NOMO-1 treated with dmso at 0.1 percent for 144 hours (cell line): Measurements from ENCODE around the gene GINS2.

Experiments used
- DNase-seq: peaks from one replicate; lab custom pipeline; 2025; ENCODE audit not compliant: unreplicated experiment; lab: John Stamatoyannopoulos, UW

The GINS2 gene

DNA sequence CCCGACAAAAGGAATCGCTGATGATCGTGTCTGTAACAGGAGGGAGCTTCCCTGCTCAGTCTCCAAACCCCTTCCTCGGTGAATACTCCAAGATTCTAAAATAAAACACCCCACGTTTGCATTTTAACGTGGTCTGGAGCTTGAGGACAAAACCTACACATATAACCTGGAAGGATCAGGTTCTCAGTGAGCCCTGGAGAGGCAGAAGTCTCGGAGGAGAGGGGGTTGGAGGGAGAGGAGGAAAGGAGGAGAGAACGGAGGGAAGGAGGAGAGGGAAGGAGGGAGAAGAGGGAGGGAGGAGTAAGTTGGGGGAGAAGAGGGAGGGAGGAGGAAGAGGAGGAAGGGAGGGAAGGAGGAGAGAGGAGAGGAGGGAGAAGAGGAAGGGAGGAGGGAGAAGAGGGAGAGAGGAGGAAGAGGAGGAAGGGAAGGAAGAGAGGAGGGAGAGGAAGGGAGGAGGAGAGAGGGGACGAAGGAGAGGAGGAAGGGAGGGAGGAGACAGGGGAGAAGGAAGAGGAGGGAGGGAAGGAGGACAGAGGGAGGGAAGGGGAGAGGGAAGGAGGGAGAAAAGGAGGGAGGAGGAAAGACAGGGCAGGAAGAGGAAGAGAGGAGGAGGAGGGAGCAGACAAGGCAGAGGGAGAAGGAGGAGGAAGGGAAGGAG lies 27.4 kb upstream of the GINS2 start:
- DNase-seq = no peak

DNA sequence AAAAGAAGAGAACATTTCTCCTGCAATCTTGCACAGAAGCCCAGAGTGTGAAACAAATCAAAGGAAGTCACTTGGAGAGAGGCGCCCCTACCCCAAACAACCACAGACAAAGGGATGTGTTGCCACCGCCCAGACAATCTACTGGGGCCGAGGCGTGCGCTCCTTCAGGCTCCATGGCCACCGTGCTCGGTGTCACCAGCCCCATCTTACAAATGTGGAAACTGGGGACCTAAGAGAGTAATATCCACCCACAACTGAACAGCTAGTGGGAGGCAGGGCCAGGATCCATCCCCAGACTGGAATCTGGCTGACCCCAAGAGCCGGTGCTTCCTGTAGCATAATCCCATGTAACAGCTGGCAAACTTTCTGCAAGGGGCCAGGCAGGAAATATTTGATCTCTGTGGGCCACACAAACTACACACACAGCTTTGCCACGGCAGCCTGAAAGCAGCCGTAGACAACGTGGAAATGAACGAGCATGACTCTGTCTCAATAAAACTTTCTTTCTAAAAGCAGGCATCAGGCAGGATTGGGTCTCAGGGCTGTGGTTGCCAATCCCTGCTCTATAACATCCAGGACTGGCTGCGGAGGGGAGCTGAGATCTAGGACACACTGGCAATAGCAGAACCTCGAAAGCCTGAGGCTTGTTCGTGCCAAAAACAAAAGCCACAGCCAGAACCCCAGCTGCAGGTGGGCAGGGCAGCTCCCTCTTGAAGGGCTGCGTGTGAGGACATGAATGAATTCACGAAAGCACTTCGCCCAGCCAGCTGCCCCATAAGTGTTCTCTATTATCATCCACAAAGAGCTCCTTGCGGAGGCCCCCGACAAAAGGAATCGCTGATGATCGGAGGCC lies 26.6 kb upstream of the GINS2 start:
- no peak for DNase-seq

DNA sequence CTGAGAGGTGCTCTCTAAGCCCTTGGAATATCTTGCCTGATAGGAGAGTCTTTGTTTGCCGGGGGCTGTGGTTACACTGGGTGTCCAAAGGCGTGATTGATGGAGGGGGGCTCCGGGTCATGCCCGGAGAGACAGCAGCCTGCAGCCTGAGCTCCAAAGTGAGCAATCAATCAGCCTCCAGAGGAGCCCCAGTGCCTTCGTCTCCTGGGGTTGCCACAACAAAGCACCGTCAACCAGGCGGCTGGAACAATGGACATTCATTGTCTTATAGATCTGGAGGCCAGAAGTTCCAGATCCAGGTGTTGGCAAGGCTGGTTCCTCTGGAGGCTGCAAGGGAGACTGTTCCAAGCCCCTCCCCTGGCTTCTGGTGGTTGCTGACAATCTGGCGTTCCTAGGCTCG lies 24.0 kb upstream of the GINS2 start:
- DNase-seq = no peak

DNA sequence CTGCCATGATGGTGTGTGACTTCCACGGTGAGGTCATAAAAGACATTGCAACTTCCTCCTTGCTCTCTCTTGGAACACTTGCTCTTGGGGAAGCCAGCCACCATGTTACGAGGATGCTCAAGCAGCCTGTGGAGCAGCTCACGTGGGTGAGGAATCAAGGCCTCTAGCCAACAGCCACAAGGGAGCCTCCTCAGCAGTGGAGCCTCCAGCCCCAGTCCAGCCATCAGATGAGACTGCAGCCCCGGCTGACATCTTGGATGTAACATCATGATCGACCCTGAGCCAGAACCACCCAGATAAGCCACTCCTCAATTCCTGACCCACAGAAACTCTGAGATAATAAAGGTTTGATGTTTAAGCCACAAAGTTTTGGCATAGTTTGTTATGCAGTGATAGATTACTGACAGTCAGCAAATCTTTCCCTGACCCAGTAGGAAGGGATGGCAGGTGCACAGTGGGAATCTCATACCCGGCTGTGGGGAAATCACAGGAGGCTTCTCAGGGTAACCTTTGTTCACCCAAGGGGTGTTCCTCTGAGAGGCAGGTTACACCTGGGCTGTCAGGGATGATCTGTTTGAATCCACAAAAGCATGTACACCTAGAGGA lies 23.3 kb upstream of the GINS2 start:
- no peak for DNase-seq

DNA sequence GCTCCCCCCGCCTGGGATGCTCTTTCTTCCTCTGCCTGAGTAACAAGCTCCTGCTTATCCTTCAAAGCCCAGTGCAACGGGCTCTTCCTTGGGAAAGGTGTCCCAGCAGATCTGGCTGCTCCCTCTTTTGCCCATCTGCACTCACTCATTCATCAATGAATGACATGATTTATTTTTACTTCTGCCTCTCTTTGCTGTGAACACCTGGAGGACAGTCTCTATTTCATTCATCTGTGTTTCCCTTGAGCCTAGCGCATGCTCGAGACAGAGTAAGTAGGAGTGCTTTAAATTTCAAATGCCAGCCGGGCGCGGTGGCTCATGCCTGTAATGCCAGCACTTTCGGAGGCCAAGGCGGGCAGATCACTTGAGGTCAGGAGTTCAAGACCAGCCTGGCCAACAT lies 22.0 kb upstream of the GINS2 start:
- no peak for DNase-seq

DNA sequence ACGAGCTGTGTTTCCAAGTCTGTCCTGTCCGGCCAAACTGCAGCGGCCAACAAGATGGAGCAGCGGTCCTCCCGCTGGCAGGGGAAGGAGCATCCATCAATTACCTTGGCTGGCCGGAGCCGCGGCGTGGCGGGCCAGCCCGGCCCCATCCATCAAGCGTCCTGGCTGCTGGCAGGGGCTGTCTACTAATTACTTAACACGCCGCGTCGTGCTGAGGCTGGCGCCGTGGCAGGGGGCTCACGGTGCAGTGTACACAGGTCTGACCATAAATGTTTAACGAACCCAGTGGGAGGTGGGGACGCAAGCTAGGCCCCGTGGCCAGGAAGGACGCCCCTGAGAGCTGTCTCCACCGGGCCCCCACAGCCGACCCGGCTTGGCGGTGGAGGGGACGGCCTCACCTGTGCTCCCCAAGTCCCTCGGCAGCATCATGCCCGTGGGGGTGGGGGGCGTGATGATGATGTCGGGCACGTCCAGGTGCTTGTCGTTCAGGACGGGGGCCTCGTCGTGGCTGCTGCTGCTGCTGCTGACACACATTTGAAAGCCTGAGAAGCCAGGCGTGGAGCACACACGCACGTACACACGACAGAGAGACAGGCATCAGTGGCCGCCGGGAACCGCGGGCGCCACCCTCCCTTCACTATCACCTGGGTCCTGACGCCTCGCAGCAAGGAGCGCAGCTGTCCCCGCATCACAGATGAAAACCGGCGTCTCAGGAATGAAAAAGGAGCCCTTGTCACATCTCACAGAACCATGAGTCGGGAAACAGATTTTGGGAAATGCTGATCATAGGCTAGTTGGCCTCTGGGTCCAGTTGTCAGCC lies 21.2 kb upstream of the GINS2 start:
- DNase-seq = no peak

DNA sequence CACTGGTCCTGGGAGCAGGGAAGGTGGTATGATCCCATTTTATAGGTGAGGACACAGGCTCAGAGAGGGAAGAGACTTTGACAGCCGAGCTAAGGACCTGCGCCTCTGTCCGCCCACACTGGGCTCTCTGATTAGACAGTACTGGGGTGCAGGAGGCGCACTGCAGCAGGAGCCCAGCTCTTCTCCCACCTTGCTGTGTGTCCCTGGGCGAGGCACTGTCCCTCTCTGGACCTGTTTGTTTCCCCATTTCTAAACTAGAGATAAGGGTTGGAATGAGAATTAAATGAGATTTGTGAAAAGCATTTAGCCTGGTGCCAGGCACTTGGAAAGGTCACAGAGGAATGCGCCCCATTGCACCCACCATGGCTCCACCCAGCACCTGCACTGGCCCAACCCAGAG lies 19.6 kb upstream of the GINS2 start:
- DNase-seq = no peak

DNA sequence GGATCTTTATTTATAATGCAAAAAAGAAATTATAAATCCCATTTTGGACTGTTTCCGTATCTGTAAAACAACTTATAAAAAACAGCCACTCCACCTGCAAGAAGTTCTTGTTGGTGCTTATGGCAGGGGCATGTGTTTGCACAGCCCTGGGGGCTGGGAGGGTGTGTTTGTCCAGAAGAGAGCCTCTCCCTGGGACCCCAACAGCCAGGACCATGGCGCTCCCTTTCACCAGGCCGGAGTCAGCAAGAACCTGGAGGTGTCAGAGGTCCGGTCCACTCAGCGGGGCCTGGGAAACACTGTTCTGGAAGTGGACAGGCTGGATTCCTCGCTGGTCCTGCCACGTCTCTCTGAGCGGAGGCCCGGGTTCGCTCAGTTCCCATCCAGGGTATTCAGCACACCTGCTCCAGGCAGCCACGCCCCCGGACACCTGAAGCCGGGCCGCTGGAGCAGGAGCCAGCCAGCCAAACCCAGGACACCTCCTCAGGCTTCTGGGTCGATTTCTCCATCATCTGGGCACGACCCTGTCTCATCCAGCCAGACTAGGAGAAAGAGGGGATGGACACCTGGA lies 18.9 kb upstream of the GINS2 start:
- DNase-seq = no peak

DNA sequence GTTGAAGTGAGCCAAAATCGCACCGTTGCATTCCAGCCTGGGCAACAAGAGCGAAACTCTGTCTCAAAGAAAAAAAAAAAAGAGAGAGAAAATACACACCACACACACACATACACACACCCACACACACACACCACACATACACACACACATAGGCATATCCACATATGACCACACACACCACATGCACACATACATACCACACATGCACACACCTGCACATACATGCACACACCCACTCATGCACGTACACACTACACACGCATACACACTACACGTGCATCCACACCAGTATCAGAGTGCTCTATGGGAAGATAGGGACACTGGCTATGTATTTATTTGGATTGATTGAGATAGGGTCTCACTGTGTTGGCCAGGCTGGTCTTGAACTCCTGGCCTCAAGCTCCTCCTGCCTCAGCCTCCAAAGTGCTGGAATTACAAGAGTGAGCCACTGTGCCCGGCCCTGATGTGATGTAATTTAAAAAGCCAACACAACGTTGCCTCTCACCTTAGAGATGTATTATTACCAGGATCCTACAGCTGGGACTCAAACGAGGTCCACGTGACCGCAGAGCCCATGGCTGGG lies 17.8 kb upstream of the GINS2 start:
- no peak for DNase-seq

DNA sequence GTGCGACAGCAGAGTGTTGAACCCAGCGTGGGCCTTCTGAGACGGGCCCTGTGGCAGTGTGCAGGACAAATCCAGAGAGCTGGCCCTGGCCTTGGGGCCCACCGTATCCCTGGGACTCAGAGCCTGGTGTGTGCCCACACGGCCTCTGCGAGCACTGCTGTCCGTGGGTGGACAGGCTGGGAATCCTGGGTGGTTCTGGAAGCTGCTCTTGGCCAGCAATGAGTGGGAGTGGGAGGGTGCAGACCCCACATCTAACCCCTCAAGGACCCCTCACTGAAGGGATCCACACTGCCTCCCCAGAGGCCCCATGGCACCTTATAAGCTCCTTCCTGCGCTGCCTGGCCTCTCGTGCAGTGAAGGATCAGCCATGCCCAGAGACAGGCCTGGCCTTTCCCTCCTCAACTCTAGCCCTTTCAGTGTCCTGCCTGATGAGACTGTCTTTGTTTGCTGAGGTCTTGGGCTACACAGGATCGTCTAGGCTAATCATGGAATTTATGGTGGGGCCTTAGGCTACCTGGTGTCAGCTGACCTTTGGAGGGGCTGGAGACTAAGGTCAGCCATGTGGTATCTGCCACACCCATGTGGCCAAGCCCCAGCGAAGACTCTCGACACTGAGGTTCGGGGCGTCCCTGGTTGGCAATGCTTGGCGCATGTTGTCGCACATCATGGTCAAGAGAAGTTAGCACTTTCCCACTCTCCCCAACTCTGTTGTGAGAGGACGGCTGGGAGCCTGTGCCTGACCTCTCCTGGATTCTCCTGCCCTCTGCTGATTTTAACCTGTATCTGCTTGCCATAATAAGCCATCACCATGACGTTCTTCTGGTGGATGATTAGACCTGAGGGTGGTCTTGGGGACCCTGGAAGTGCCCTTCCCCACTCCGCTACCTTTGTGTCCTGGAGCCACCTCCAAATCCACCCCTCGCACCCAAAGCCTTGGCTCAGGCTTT lies 16.4 kb upstream of the GINS2 start:
- no peak for DNase-seq

DNA sequence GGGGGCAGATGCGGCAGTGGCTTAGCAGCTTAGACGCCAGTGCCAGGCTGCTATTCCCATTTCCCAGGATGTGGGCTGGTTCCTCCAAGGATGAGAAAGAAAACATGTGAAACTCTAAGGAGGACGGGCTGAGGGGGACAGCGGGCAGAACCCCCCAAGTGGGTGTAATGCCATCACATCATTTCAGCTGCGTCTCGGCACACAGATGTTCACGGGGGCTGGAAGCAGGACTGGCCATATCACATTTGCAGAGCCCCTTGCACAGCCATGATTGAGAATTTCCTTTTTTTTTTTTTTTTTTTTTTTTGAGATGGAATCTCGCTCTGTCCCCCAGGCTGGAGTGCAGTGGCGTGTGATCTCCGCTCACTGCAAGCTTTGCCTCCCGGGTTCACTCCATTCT lies 15.3 kb upstream of the GINS2 start:
- no peak for DNase-seq

DNA sequence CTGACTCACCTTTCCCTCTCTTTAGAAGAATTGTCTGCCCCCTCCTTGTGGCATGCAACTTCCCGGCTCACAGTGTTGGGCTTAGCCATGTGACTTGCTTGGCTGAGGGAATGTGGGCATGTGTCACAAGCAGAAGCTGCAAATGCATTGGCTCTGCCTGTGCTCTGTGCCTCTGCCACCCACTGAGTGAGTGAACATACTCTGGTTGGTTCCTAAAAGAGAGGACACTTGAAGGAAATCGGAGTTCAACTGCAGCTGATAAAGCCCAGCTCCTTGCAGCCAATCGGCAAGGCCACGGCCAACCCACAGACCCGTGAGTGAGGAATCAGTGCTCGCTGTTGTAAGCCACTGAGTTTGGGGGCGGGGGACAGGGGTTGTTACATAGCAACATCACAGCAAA lies 10.9 kb upstream of the GINS2 start:
- DNase-seq = no peak

DNA sequence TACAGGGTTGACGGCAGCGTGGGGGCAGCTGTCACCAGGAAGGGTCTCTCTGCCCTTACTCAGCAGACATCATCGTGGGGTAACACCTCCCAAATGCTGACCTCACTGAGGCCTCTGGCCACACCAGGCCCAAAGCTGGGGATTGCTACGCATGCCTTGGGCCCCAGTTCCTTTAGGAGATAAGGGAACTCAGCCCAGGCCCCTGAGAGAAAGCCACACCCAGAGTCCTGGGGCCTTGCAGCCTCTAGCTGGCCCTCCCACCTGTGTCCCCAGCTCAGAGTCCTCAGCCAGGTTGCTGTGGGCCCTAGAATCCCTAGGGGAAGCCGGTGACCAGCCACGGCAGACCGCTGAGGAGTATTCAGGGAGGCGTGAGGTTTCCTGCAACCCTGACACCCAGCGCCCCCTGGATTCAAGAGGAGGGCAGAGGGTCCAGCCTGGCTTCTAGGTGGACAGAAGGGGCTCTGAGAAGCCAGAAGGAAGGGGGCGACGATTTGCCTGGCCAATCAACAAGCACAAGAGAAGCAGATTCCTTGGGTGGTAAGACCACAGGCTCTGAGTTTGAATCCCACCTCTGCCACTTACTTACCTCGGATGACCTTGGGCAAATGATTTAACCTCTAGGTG lies 10.3 kb upstream of the GINS2 start:
- no peak for DNase-seq

DNA sequence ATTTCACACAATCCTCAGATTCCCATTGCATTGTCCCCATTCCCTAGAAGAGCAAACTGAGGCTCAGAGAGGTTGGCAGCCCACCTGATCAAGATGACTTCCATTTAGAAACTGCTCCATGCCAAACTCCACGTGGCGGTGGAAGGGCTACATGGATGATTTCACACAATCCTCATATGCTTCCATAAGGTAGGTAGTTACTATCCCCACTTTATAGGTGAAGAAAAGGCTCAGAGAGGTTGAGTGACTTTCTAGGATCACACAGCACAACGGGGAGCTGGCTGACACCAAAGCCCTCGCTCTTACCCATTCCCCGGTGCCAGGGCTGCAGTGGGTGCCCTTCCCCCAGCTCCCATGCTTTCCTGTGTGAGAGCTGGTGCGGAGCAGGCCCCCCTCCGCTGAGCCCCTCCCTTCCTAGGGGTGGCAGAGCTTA lies 9.7 kb upstream of the GINS2 start:
- no peak for DNase-seq

DNA sequence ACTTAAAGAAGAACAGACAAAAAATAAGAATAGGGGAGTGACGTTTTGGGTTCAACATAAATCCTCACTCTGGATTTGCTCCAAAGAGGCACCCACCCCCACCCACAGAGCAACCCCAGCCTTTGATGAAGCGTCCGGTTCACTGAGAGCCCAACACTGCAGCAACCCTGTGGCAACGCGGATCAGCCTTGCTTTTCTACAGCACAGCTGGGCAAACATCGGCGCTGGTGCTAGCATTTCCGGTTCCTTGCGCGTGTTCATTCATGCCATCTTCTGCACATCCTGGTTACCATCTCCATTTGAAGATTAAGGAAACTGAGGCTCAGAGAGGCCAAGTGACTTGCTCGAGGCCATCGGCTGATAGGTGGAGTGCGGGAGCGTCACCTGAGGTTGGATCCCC lies 8.7 kb upstream of the GINS2 start:
- DNase-seq = no peak

DNA sequence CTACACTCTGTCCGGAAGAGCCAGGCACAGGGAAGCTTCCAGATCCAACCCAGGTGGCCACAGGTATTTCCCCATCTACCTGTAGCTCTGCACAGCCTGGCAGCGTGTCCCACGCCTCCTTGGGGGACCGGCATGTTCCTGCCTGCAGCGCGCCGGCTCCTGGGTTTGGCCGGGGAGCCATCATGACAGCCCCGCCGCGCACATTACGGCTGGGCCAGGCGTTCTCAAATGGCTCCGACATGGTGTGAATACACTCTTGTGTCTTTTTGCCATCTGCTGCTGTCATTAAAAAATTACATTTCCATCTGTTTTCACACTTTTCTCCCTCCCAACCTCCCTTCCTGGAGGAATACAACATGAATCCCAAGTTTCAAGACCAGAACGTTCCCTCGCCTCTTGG lies 8.0 kb upstream of the GINS2 start:
- DNase-seq = no peak

DNA sequence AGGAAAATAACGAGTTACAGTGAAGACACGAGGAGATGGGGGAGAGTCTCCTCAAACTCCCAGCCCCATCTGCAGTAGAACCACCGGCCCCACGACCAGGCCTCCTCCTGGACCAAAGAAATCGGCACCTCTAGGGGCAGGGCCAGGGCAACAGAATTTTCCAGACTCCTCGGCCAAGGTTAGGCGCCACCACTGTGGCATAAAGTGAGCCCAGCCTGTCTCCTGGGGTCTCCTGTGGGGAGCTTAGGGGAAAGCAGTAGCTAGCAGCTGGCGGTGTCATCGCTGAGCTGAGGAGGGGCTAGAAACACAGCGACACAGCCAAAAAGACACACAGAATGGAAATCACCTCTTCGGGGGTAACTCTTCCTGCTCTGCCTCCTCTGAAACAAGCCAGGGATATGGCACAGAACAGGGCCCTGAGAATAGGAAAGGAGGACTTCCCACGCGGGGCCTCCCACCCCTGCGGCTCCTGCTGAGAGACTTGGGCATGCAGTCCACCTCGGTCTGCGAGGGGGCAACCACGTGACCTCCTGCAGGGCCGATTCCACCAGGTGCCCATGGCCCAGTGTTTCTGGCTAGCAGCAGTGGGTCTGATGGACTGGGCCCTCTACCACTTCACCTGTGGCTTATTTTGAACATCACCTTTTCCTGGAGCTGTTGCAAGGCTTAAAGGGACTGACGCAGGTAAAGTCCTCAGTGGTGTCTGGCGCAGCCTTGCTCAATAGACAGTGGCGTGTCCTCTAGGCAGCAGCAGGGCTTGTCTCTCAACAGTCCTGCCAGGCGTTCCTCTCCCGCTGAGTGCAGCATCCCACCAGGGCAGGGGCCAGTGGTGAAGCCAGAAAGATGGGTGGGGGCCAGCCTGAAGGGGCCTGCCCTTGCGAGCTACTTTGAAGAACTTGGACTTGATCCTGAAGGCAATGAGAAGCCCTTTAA lies 6.7 kb upstream of the GINS2 start:
- no peak for DNase-seq

DNA sequence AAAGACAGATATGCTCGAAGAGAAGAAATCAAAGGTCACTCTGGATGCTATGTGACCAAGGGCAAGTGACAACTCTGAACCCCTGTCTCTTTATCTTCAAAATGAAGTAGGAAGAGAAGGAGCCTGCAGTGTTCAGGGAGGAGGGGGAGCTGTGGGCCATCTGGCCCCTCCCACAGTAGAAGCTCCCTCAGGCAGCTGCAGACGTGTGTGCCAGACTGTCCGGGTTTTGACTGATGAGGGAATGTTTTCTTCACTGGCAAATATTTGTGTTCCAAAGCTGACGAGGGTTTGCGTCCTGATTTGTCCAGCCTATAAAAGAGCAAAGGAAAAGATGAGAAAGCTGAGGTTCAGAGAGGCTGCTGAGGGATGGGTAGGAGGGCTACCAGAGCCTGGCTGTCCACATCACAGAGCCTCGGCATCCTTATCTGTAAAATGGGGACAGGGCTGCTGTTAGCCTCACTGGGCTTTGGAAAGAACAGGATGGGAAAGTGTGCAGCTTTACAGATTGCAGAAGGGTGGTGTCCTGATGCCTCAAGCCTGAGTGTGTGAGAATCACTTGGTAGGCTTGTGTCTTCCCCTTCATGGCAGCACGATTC lies 1.8 kb upstream of the GINS2 start:
- no peak for DNase-seq
